Astrocyte of the spinal cord (primary cell): Measurements from ENCODE around the gene TMBIM4.

ENCODE experiments used
- DNase-seq: peaks from one replicate; pipeline ENCODE4 v3.0.0; 2011; ENCODE audit warnings: low read depth, low spot score
- H3K4me3 ChIP-seq: 2 replicates; pipeline ENCODE4 v1.5.1; 2011; ENCODE audit warnings: low read depth, mild to moderate bottlenecking, low read length, moderate library complexity
- in situ Hi-C: cut with HindIII; loops from 2 replicates; pipeline ENCODE4 v1.10.0; 2017; ENCODE audit warnings: low sequenced_read_pairs
- TF ChIP-seq, protein P1 (sequence below): IDR thresholded peaks from 2 replicates; pipeline ENCODE4 v1.5.1; 2012; ENCODE audit warnings: low read depth, mild to moderate bottlenecking, low read length, inconsistent platforms

The TMBIM4 gene

DNA sequence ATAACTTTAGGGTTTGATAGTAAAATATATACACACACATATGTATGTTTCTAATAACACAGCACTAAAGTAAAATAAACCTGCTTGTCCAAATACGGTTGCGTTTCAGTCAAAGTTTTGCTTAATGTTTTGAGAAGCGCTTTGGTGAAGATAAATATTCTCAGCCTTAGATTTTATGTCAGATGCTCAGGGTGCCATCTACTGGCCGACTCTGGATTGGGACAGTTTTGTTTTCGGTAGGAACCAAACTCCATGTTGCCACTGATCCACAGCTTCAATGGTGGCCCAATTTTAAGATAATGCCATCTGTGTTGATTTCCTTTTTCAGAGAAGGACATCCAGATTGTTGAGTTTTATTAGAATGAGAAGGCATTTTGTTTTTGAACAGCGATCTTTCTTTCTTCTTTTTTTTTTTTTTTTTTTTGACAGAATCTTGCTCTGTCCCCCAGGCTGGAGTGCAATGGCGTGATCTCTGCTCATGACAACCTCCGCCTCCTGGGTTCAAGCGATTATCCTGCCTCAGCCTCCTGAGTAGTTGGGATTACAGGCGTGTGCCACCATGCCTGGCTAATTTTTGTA lies 82.3 kb downstream of the TMBIM4 start:
- peak; percentile 79 for DNase-seq
- no peak overlapping the region for H3K4me3 ChIP-seq
- in situ Hi-C loops: no loop called here
- TF ChIP-seq, protein P1, sequence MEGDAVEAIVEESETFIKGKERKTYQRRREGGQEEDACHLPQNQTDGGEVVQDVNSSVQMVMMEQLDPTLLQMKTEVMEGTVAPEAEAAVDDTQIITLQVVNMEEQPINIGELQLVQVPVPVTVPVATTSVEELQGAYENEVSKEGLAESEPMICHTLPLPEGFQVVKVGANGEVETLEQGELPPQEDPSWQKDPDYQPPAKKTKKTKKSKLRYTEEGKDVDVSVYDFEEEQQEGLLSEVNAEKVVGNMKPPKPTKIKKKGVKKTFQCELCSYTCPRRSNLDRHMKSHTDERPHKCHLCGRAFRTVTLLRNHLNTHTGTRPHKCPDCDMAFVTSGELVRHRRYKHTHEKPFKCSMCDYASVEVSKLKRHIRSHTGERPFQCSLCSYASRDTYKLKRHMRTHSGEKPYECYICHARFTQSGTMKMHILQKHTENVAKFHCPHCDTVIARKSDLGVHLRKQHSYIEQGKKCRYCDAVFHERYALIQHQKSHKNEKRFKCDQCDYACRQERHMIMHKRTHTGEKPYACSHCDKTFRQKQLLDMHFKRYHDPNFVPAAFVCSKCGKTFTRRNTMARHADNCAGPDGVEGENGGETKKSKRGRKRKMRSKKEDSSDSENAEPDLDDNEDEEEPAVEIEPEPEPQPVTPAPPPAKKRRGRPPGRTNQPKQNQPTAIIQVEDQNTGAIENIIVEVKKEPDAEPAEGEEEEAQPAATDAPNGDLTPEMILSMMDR: peak; percentile 79

DNA sequence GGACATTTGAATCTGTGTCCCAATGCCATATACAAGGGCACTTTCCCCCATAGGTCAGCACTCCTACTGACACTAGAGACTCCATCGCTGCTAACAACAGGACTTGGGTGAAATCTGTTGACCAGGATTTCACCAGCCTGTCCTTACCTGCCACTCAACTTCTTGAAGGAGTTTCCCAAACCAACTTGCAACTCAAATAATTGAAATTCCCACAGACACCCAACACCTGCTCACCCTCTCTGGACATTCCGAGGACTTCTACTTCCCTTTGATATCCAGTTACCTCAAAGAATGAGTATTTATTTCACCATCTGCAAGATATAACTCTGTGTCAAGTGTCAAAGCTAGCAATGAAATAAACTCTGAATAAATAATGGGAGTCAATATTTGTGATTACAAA lies 83.8 kb downstream of the TMBIM4 start:
- TF ChIP-seq, protein P1: no peak
- in situ Hi-C loops: no loop called here
- no peak for DNase-seq
- H3K4me3 ChIP-seq: no peak overlapping the region
